GM12891 (cell line): ENCODE data around the gene LRRC36. TPM values are rescaled to one million over a fixed set of nuclear protein-coding genes. Genes with fewer than 3 reads are reported as not detected.

Source experiments
- DNase-seq: peaks from one replicate; pipeline ENCODE4 v3.0.0; 2011; ENCODE audit warnings: low spot score; ENCODE audit not compliant: insufficient read length
- FAIRE-seq: peaks from 2 replicates; lab custom pipeline; 2011; peaks lifted over from hg19 to GRCh38; lab: Jason Lieb, UNC
- PAX5 ChIP-seq: IDR thresholded peaks from 2 replicates; pipeline ENCODE4 v1.6.1; 2011; ENCODE audit warnings: low read length, moderate library complexity, mild to moderate bottlenecking; ENCODE audit not compliant: insufficient read depth, severe bottlenecking
- POLR2A ChIP-seq: IDR thresholded peaks from 2 replicates; pipeline ENCODE4 v1.6.1; 2011; ENCODE audit warnings: low read depth, low read length, control low read depth
- POLR2AphosphoS5 ChIP-seq: IDR thresholded peaks from 2 replicates; pipeline ENCODE4 v1.6.1; 2011; ENCODE audit warnings: low read depth, low read length, control low read depth
- POU2F2 ChIP-seq: IDR thresholded peaks from 2 replicates; pipeline ENCODE4 v1.6.1; 2011; ENCODE audit warnings: low read depth, mild to moderate bottlenecking, control low read depth, low read length, moderate library complexity
- SPI1 ChIP-seq: IDR thresholded peaks from 2 replicates; pipeline ENCODE4 v1.6.1; 2011; ENCODE audit warnings: low read depth, low read length, control low read depth
- TAF1 ChIP-seq: IDR thresholded peaks from 2 replicates; pipeline ENCODE4 v1.6.1; 2011; ENCODE audit warnings: low read depth, low read length, control low read depth
- polyA plus RNA-seq: library from polyadenylated mRNA; unstranded; fragments of >200 nt; gene quantifications from one replicate; pipeline ENCODE4 v1.2.1, GENCODE V29; 2012; ENCODE audit warnings: low read depth, missing spikeins, inconsistent platforms; ENCODE audit not compliant: missing spikeins

LRRC36 gene, protein sequence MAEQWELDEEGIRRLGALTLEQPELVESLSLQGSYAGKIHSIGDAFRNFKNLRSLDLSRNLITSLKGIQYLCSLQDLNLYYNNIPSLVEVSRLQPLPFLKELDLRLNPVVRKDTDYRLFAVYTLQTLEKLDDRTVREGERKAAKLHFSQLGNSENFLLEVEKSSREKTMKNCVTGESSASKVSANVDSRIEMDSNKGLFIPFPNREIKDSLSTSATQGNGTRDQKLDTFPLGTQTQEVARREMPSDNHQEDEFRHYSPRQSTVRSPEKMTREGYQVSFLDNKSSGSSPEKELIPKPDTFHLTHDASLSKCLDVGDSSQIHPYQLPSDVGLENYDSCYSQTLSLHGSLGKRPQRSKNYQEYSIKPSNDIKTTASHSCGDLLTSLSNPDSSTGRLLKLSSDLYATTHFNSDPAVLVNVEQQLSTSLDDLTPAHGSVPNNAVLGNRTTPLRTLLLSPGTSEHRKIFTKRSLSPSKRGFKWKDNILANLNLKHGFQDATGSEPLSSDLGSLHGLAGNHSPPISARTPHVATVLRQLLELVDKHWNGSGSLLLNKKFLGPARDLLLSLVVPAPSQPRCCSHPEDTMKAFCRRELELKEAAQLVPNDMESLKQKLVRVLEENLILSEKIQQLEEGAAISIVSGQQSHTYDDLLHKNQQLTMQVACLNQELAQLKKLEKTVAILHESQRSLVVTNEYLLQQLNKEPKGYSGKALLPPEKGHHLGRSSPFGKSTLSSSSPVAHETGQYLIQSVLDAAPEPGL
- polyA plus RNA-seq: 1.9 TPM

DNA sequence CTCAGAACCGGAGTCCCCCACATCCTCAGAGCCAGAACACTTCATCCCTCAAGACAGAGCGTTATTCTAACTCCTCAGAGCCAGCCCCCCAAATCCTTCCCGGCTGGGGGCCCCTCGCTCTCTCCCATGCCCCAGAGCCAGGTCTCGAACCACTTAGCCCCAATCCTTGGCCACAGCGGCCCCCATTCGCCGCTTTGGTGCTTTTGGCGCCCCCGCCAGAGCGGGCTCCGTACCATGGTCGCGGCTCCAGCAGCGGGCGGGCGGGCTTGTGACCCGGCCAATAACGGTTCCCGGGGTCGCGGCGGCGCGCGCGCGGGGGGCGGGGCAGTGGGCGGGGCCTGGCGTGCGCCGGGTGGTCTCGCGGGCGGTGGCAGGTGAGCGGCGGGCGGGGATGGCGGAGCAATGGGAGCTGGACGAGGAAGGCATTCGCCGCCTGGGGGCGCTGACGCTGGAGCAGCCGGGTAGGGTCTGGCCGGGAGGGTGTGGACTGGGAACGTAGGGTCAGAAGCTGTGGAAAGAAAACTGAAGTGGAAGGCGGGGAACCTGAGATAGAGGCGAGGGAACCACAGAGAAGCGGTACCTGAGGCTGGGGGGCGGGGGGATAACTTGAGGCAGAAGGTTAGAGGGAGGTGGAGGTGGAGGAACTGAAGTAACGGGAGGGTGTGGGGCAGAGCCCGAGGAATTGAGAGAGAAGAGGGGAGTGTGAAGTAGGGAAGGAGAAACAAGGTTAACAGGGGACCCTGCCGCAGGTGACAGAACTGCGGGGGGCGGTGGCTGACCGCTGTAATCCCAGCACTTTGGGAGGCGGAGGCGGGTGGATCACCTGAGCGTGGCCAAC, at the start of gene LRRC36, which contains the start of gene KCTD19:
LRRC36 (plus strand) TSS at position 344 of the 838 bp plus-strand sequence; CDS start at position 392, 48 bp downstream.
KCTD19 (minus strand) TSS at position 270 of the 838 bp plus-strand sequence; CDS start at position 236, 34 bp downstream.
- DNase-seq: peak; percentile 71
- TF ChIP-seq TAF1: 0 out of 2 replicates have a peak, but pooled peaks have one; percentile 23
- no peak for TF ChIP-seq PAX5
- TF ChIP-seq POLR2AphosphoS5: no peak
- peak; percentile 93 for FAIRE-seq

DNA sequence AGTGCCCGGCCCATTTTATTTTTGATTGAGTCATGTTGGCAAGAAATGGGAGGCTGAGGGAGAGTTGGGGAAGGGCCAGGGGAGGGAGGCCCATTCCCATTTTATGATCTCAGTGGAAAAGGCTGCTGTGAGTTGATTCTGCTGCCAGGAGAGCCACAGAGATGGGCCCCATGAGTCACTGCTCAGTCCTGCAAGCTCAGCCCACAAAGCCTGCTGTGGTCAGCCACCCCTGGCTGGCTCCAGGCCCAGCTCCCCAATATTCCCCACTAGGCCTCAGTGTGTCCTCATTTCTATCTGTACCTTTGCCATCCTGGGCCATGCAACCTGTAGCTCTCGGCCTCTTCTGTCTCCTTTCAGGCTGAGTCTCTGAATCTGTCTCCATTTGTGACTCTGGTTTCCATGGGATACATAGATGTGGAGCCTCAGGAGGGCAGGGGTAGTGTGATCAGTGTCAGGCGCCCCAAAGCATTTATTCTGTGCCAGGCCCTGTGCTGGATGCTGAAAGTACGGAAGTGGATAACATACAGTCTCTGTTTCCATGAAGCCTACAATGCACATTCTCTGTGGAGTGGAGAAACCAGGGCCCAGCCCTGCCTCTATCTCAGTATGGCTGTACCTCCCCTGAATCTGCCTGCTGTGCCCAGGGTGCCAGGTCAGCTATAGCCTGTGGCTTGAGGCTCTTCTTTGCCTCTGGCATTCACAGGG, 49.2 kb upstream of the LRRC36 start:
- FAIRE-seq (no peak), DNase-seq (no peak)
- no peak for TF ChIP-seq POLR2A

DNA sequence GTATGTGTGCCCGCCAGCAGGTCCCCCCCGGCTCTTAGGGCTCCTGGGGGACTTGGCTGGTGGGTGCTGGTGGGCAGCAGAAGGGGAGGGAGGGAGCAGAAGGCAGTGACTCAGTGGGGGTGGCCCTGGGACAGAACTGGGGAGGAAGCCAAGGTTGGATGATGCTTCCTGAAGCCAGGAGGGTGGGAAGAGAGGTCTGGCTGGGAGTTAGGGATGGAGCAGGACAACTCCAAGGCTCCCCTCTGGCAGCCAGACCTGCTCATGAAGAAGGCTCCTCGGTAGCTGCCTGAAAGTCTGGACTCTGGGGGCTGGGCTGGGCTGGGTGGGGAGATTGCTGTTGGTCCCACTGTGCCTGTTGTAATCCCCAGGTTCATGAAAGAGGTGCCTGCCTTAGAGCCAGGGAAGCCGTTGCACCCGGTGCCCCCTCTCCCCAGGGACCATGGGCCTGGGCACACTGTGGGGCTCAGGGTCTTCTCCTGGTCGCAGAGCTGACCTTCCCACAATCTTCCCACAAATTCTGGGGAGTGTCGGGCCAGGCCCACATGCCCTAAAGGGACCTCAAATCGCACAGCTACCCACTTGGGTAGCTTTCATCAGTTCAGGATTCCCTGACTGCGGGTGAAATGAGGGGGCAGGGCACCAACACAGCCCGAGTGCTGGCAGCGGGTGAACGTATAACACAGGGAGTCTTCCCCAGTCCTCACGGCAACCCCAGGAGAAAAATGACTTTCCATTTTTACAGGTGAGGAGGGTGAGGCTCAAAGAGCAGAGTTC, 48.4 kb upstream of the LRRC36 start:
- TF ChIP-seq POLR2A: no peak
- TF ChIP-seq SPI1: no peak
- TF ChIP-seq PAX5: no peak
- no peak for TF ChIP-seq POLR2AphosphoS5
- TF ChIP-seq POU2F2: no peak
- no peak for TF ChIP-seq TAF1
- DNase-seq (no peak), FAIRE-seq (no peak)

DNA sequence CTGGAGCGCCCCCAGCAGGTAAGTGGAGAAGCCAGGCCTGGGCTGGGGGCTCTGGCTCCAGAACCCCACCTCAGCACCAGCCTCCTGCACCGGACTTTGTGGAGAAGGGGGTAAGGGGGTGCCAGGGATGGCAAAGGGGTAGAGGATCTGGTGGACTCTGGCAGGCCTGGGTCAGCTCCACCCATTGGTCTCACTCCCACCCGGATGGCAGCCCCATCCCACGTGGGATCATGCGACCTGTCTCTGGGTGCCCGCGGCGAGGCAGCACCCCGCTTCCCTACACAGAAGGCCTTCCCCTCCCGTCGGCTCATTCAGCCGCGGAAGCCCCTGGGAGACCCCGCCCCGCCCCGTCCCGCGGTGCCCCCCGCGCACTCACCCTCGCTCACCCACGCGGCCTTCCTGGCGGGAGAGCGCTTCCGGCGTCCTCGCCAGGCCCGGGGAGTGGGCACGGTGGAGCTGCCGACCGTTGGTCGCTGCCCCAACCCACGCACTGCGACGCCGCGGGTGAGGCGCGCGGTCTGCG, 47.8 kb upstream of the LRRC36 start:
- DNase-seq (peak; percentile 76), FAIRE-seq (no peak)
- TF ChIP-seq POLR2A (no peak), TAF1 (no peak), POLR2AphosphoS5 (no peak), SPI1 (no peak), POU2F2 (no peak), PAX5 (no peak)

DNA sequence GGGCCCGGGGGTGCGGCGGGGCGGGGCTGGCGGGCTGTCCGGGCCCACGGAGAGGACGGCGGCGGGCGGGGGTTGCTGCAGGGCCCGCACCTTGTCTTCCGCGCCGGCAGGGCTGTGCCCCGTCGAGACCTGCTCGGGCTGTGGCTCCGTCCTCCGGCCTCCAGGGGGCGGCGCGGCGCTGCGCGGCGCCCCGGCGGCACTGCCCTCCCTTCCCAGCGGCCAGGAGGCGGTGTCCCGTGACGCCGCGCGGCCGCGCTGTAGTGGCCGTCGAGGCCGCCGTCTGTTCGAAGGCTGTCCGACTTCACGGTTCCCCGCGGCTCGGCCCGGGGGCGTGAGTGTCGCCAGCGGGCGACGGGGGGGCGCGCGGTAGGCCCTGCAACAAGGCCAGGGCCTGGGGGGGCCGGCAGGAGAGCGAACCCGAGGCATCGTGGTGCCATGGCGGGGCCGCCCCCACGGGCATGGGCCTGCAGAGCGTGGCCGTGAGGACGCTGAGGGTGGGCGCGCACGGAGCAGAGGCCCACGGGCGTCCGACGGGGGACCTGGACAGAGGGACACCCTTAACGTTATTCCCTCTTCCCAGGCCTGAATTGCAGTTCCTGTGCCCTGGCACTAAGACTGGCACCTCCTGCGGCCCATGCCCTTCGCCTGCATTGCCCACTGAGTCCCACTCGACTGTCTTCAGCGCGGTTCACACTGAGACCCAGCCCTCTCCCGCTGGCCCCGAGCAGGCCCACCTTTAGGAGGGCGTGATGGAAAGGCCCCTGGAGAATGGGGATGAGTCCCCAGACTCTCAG, 47.1 kb upstream of the LRRC36 start, which contains the start of gene PLEKHG4:
PLEKHG4 (plus strand) TSS at position 237 of the 794 bp plus-strand sequence; CDS start at position 750, 513 bp downstream.
- TF ChIP-seq POU2F2 (0 out of 2 replicates have a peak, but pooled peaks have one; percentile 26), TAF1 (peak; percentile 33; the same call in 1 of the 2 replicates), POLR2A (no peak), SPI1 (no peak), PAX5 (peak; percentile 82), POLR2AphosphoS5 (no peak)
- FAIRE-seq: peak; percentile 98
- peak; percentile 99 for DNase-seq

DNA sequence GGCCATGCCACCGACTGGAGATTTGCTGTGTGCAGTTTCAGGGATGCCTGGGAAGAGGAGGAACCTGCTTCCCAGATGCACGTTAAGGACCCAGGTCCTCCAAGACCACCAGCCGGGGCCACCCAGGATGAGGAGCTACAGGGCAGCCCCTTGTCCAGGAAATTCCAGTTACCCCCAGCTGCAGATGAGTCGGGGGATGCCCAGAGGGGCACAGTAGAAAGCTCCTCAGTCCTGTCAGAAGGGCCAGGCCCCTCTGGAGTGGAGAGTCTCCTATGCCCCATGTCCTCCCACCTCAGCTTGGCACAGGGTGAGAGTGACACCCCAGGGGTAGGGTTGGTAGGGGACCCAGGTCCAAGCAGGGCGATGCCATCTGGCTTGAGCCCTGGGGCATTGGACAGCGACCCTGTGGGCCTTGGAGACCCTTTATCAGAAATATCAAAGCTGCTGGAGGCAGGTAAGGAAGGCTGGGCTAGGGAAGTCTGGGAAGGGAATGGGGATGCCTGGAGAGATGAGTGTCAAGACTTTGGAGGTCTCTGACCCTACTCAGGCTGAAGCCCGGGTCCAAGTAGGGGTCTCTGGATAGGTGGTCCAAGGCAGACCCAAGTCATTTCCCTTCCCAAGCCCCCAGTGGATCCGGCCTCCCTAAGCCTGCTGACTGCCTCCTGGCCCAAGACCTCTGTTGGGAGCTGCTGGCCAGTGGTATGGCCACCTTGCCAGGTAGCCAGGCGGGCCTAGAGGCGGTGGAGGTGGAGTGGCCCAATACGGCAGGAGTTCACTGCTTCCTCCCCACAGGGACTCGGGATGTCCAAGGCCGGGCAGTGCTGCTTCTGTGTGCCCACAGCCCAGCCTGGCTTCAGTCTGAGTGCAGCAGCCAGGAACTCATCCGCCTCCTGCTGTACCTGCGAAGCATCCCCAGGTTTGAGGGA, 46.3 kb upstream of the LRRC36 start:
- no peak for TF ChIP-seq SPI1
- TF ChIP-seq TAF1: no peak
- TF ChIP-seq POU2F2: no peak
- TF ChIP-seq PAX5: no peak
- TF ChIP-seq POLR2AphosphoS5: no peak
- TF ChIP-seq POLR2A: no peak
- FAIRE-seq (no peak), DNase-seq (no peak)
